SU-DHL-6 (cell line): ENCODE results near the gene SH3BGR.

Experiments used
- H2AFZ ChIP-seq: fragments of 200-600 bp; sonication (generic); 2 replicates; pipeline ENCODE4 v1.6.1; 2014; ENCODE audit warnings: low read depth, mild to moderate bottlenecking, moderate library complexity, mixed read lengths, antibody characterized with exemption, low read length; ENCODE audit not compliant: severe bottlenecking
- H3F3A ChIP-seq: fragments of 200-600 bp; shearing (Covaris generic); 2 replicates; pipeline ENCODE4 v1.6.0; 2016; ENCODE audit warnings: antibody characterized with exemption, mild to moderate bottlenecking; ENCODE audit not compliant: insufficient read depth
- H3K27ac ChIP-seq: fragments of 200-600 bp; sonication (generic); 2 replicates; pipeline ENCODE4 v1.5.1; 2016; ENCODE audit warnings: low read depth, mild to moderate bottlenecking, low read length, moderate library complexity, mixed read lengths
- H3K27me3 ChIP-seq: fragments of 200-600 bp; sonication (generic), shearing (Covaris generic); 2 replicates; pipeline ENCODE4 v1.6.0; 2014; ENCODE audit warnings: mild to moderate bottlenecking, low read length
- H3K36me3 ChIP-seq: fragments of 200-600 bp; sonication (generic); 2 replicates; pipeline ENCODE4 v1.6.1; 2014; ENCODE audit warnings: mild to moderate bottlenecking, low read length, mixed read lengths
- H3K4me2 ChIP-seq: fragments of 300-600, 200-600 bp; shearing (Covaris generic), sonication (generic); 2 replicates; pipeline ENCODE4 v1.6.0; 2014; ENCODE audit warnings: low read length, low read depth, mild to moderate bottlenecking; ENCODE audit not compliant: poor library complexity, severe bottlenecking
- H3K4me3 ChIP-seq: fragments of 200-600 bp; sonication (generic); 2 replicates; pipeline ENCODE4 v1.5.1; 2014; ENCODE audit warnings: antibody characterized with exemption, low read length, mild to moderate bottlenecking, mixed read lengths; ENCODE audit not compliant: insufficient read depth, poor library complexity, severe bottlenecking
- H3K79me2 ChIP-seq: fragments of 200-600 bp; sonication (generic); 2 replicates; pipeline ENCODE4 v1.6.1; 2014; ENCODE audit warnings: mild to moderate bottlenecking, low read length, moderate library complexity; ENCODE audit not compliant: insufficient read depth
- H3K9ac ChIP-seq: fragments of 200-600 bp; sonication (generic); 2 replicates; pipeline ENCODE4 v1.7.0; 2014; ENCODE audit warnings: mild to moderate bottlenecking, low read length
- H3K9me2 ChIP-seq: fragments of 200-600 bp; sonication (generic); replicated peaks from 2 replicates; pipeline ENCODE4 v1.6.1; 2014; ENCODE audit warnings: low read length; ENCODE audit not compliant: insufficient read depth
- H3K9me3 ChIP-seq: fragments of 200-600 bp; sonication (generic); 2 replicates; pipeline ENCODE4 v1.6.1; 2014; ENCODE audit warnings: low read length, mixed read lengths; ENCODE audit not compliant: insufficient read depth
- H4K20me1 ChIP-seq: fragments of 200-600 bp; sonication (generic); 2 replicates; pipeline ENCODE4 v1.6.1; 2014; ENCODE audit warnings: low read depth, mild to moderate bottlenecking, antibody characterized with exemption, low read length, moderate library complexity, mixed read lengths
- CTCF ChIP-seq: fragments of 200-600 bp; sonication (generic); IDR thresholded peaks from one replicate; pipeline ENCODE4 v1.5.1; 2017; ENCODE audit warnings: antibody characterized with exemption, mild to moderate bottlenecking, low read length, moderate library complexity; ENCODE audit not compliant: insufficient read depth, poor library complexity, severe bottlenecking
- EZH2phosphoT487 ChIP-seq: fragments of 200-600 bp; sonication (generic), shearing (Covaris generic); conservative IDR thresholded peaks from 2 replicates; pipeline ENCODE4 v1.6.1; 2018; ENCODE audit warnings: mild to moderate bottlenecking, antibody characterized with exemption, low read length, moderate library complexity, mixed read lengths

Gene SH3BGR

GRCh38 chr21:39533545-39534380 is 82.0 kb downstream of the SH3BGR start:
- Histone ChIP-seq H2AFZ (no peak overlapping the region), H3F3A (no peaks in the 10 kb centered on the region), H3K4me3 (no peak overlapping the region), H3K79me2 (no peaks in the 10 kb centered on the region), H3K9ac (no peak overlapping the region), H4K20me1 (no peaks in the 10 kb centered on the region), H3K9me3 (no peaks in the 10 kb centered on the region), H3K4me2 (no peak overlapping the region), H3K27ac (no peak overlapping the region), H3K36me3 (no peaks in the 10 kb centered on the region), H3K27me3 (no peaks in the 10 kb centered on the region), H3K9me2 (no peaks in the 10 kb centered on the region)
- TF ChIP-seq EZH2phosphoT487, result no peak
- TF ChIP-seq CTCF, result no peak

- TF ChIP-seq CTCF, result no peak
- TF ChIP-seq EZH2phosphoT487, result no peak
- Histone ChIP-seq H3K27ac (no peak overlapping the region), H3K4me3 (no peak overlapping the region), H3K27me3 (no peaks in the 10 kb centered on the region), H3K79me2 (no peaks in the 10 kb centered on the region), H3K36me3 (no peaks in the 10 kb centered on the region), H3K9ac (no peak overlapping the region), H2AFZ (no peak overlapping the region), H3K9me3 (no peaks in the 10 kb centered on the region), H3F3A (no peaks in the 10 kb centered on the region), H3K9me2 (no peaks in the 10 kb centered on the region), H3K4me2 (no peak overlapping the region), H4K20me1 (no peaks in the 10 kb centered on the region)
These were observed 84.1 kb downstream of the SH3BGR start for GRCh38 chr21:39535646-39536437.

- H3K4me3 ChIP-seq, result no peak overlapping the region
- no peaks in the 10 kb centered on the region for H3K79me2 ChIP-seq
- no peak overlapping the region for H3K9ac ChIP-seq
- H3K27ac ChIP-seq, result no peak overlapping the region
- H3K27me3 ChIP-seq, result no peaks in the 10 kb centered on the region
- no peaks in the 10 kb centered on the region for H3K9me3 ChIP-seq
- H3F3A ChIP-seq, result no peaks in the 10 kb centered on the region
- TF ChIP-seq CTCF (no peak), EZH2phosphoT487 (no peak)
- H2AFZ ChIP-seq, result no peak overlapping the region
- H3K4me2 ChIP-seq, result no peak overlapping the region
- H3K9me2 ChIP-seq, result no peaks in the 10 kb centered on the region
- no peaks in the 10 kb centered on the region for H4K20me1 ChIP-seq
- H3K36me3 ChIP-seq, result no peaks in the 10 kb centered on the region
These were observed 85.1 kb downstream of the SH3BGR start for GRCh38 chr21:39536835-39537234.
